ENCODE data around the gene REEP5.
"Not testable (repeated sequence)": the region's sequence is repeated elsewhere in the genome, so short reads cannot be mapped to it uniquely, and the experiment has no call there.

Gene REEP5

DNA sequence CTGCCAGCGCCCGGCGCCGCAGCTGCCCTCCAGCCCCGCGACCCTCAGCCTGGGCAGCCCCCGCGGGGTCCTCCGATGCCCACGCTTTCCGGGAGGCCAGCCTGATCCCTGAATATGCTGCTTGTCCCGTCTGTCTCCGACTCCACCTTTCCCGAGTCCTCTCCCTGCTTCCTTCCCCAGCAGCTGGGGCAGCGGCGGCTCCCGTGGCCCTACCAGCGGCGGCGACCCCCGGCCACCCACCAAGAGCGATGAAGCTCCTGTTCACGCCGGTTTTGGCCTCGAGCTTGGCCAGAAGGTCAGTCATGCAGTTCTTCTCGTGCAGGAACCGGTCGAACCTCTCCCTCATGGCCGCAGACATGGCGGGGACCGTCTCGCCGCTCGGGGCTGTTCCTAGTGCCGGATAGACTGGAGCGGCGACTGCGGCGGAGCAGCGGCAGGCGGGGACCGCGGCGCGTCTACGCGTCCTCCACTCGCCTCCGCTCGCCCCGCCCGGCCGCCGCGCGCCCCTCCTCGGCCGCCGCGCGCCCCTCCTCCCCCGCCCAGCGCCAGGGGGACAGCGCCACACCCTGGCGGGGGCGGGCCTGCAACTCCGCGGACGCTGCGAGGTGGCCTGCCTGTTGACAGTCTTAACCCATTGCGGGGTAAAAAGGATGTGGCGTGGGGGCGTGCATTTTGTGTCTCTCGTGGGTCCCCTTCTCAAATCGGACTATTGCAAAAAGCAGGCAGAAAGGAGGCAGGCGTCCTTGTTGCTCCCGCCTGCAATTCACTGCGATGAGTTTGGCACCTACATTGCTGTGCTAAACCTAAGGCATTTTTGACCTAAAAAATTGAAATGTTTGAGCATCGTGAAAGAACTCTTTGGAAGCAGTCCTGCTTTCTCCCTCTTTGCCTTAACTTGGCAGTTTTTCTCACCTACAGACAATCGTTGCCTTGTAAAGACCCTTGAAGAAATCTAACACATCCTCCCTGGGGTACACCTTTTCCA, at the start of gene REEP5:
TSS of gene REEP5 (minus strand) at position 395 of the 985 bp plus-strand sequence. CDS start at position 358, 37 bp downstream.
- Histone ChIP-seq H3K4me1 (ENCODE audit: control insufficient read depth, insufficient read depth, low read length) (peaks cover 27% of the 10 kb centered on the region), H3K9ac (ENCODE audit: low read length in 2 of 2) (peak within 1 kb of the TSS; percentile 90), H3K27me3 (ENCODE audit: control insufficient read depth in 1 of 2, insufficient read depth in 2 of 2, low read length in 2 of 2) (no peaks in the 10 kb centered on the region), H3K4me3 (ENCODE audit: low read length in 2 of 2) (peak within 1 kb of the TSS; percentile 69 to 92), H3K9me3 (ENCODE audit: control insufficient read depth in 2 of 2, low read length in 2 of 2) (no peaks in the 10 kb centered on the region), H3K27ac (ENCODE audit: low read length) (peak within 1 kb of the TSS; percentile 93), H3K36me3 (ENCODE audit: control insufficient read depth in 2 of 2, insufficient read depth in 2 of 2, low read length in 2 of 2) (peaks cover 7 to 10% of the 10 kb centered on the region in 2 donors)

DNA sequence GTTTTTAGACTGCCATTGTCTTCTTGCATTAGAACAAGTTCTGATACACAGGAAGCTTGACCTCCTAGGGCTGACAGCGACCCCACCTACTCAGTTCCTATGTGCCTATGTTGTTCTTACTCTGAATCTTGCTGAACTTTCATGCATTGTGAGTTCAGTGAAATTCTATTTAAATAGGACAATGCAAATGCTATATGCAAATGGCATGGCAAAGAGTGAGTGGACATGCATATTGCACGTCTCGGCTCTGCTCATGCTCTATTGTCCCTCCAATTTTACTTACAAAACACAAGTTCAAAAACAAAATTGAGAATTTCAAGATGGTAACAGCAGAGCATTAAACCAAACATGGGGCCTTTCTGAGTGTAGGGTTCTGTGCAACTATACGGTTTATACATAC, 49.2 kb upstream of the REEP5 start:
- Histone ChIP-seq H3K36me3 (ENCODE audit: control insufficient read depth in 2 of 2, insufficient read depth in 2 of 2, low read length in 2 of 2) (no peaks in the 10 kb centered on the region), H3K9ac (ENCODE audit: low read length in 2 of 2) (no peak overlapping the region), H3K4me3 (ENCODE audit: low read length in 2 of 2) (no peak overlapping the region), H3K4me1 (ENCODE audit: control insufficient read depth, insufficient read depth, low read length) (peaks cover 7% of the 10 kb centered on the region), H3K27me3 (ENCODE audit: control insufficient read depth in 1 of 2, insufficient read depth in 2 of 2, low read length in 2 of 2) (no peaks in the 10 kb centered on the region), H3K27ac (ENCODE audit: low read length) (no peak overlapping the region), H3K9me3 (ENCODE audit: control insufficient read depth in 2 of 2, low read length in 2 of 2) (no peaks in the 10 kb centered on the region)

DNA sequence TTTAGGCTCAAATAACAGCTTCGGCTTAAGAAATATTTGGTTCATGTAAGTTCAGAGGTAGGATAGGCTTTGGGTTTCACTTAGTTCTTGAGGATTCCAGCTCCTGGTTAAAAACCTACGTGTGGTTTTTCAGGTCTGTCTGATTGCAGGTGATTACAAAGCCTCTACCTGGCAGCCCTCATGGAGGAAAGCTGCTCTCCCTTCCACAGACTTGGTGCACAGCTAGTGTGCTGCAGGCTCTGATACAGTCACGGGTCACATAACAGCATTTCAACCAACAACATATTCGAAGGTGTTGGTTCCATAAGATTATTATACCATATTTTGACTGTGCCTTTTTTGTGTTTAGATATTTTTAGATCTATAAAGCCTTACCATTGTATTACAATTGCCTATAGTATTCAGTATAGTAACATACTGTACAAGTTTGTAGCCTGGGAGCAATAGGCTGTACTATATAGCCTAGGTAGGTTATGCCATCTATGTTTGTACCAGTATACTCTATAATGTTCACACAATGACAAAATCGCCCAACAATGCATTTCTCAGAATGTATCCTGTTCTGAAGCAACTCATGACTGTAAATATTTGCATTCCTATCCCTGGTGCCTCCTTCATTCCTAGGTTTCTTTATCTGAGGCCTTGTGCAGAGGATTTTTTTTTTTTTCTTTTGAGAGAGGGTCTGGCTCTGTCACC, 46.5 kb upstream of the REEP5 start:
- no peak overlapping the region for H3K9ac ChIP-seq (ENCODE audit: low read length in 2 of 2)
- H3K4me3 ChIP-seq (ENCODE audit: low read length in 2 of 2), result no peak overlapping the region
- H3K4me1 ChIP-seq (ENCODE audit: control insufficient read depth, insufficient read depth, low read length), result no peaks in the 10 kb centered on the region
- no peaks in the 10 kb centered on the region for H3K27me3 ChIP-seq (ENCODE audit: control insufficient read depth in 1 of 2, insufficient read depth in 2 of 2, low read length in 2 of 2)
- H3K9me3 ChIP-seq (ENCODE audit: control insufficient read depth in 2 of 2, low read length in 2 of 2), result no peaks in the 10 kb centered on the region
- no peaks in the 10 kb centered on the region for H3K36me3 ChIP-seq (ENCODE audit: control insufficient read depth in 2 of 2, insufficient read depth in 2 of 2, low read length in 2 of 2)
- no peak overlapping the region for H3K27ac ChIP-seq (ENCODE audit: low read length)

DNA sequence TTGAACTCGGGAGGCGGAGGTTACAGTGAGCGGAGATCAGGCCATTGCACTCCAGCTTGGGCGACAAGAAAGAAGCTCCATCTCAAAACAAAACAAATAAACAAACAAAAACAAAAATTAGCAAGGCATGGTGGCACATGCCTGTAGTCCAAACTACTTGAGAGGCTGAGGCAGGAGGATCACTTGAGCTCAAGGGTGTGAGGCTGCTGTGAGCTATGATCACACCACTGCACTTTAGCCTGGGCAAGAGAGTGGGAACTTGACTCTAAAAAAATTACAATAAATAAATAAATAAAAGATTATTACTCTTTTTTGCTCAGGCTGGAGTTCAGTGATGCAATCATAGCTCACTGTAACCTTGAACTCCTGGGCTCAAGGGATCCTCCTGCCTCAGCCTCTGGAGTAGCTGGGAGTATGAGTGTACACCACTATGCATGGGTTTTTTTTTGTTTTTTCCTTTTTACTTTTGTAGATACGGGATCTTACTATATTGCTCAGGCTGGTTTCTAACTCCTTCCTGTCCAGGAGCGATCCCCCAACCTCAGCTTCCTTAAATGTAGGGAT, 45.6 kb upstream of the REEP5 start:
- no peak overlapping the region for H3K4me3 ChIP-seq (ENCODE audit: low read length in 2 of 2)
- no peak overlapping the region for H3K9ac ChIP-seq (ENCODE audit: low read length in 2 of 2)
- no peaks in the 10 kb centered on the region for H3K4me1 ChIP-seq (ENCODE audit: control insufficient read depth, insufficient read depth, low read length)
- no peaks in the 10 kb centered on the region for H3K36me3 ChIP-seq (ENCODE audit: control insufficient read depth in 2 of 2, insufficient read depth in 2 of 2, low read length in 2 of 2)
- H3K9me3 ChIP-seq (ENCODE audit: control insufficient read depth in 2 of 2, low read length in 2 of 2), result no peaks in the 10 kb centered on the region
- no peak overlapping the region for H3K27ac ChIP-seq (ENCODE audit: low read length)
- H3K27me3 ChIP-seq (ENCODE audit: control insufficient read depth in 1 of 2, insufficient read depth in 2 of 2, low read length in 2 of 2), result no peaks in the 10 kb centered on the region

DNA sequence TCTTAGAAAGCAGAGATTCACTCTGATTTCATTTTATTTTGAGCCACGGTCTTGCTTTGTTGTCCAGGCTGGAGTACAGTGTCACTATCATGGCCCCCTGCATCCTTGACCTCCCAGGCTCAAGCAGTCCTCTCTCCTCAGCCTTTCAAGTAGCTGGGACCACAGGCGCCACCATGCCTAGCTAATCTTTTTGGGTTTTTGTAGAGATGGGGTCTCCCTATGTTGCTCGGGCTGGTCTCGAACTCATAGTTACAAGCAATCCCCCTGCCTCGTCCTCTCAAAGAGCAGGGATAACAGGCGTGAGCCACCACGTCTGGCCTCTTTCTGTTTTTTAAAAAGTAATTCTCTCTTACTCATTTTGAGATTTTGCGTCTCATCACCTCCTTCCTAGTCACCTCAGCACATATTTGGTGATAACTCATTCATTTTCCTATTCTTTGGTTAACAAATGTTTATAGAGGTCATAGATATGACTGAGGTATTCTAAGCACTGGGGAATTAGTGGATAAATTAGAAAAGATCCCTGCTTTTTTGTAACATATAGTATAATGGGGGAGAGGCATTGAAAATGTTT, 43.8 kb upstream of the REEP5 start:
- no peak overlapping the region for H3K4me3 ChIP-seq (ENCODE audit: low read length in 2 of 2)
- H3K36me3 ChIP-seq (ENCODE audit: control insufficient read depth in 2 of 2, insufficient read depth in 2 of 2, low read length in 2 of 2), result no peaks in the 10 kb centered on the region
- no peak overlapping the region for H3K9ac ChIP-seq (ENCODE audit: low read length in 2 of 2)
- H3K27ac ChIP-seq (ENCODE audit: low read length), result no peak overlapping the region
- H3K27me3 ChIP-seq (ENCODE audit: control insufficient read depth in 1 of 2, insufficient read depth in 2 of 2, low read length in 2 of 2), result no peaks in the 10 kb centered on the region
- H3K4me1 ChIP-seq (ENCODE audit: control insufficient read depth, insufficient read depth, low read length), result no peaks in the 10 kb centered on the region
- H3K9me3 ChIP-seq (ENCODE audit: control insufficient read depth in 2 of 2, low read length in 2 of 2), result no peaks in the 10 kb centered on the region

DNA sequence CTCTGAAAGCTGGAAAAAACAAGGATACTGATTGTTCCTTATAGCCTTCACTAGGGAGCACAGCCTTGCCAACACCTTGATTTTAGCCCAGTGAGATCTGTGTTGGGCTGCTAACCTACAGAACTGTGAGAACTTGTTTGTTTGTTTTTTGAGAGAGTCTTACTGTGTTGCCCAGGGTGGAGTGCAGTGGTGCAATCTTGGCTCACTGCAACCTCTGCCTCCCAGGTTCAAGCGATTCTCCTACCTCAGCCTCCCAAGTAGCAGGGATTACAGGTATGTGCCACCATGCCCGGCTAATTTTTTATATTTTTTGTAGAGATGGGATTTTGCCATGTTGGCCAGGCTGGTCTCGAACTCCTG, 41.3 kb upstream of the REEP5 start:
- not testable (repeated sequence) for H3K27me3 ChIP-seq (ENCODE audit: control insufficient read depth in 1 of 2, insufficient read depth in 2 of 2, low read length in 2 of 2); H3K27ac ChIP-seq (ENCODE audit: low read length); H3K4me3 ChIP-seq (ENCODE audit: low read length in 2 of 2); H3K9me3 ChIP-seq (ENCODE audit: control insufficient read depth in 2 of 2, low read length in 2 of 2); H3K9ac ChIP-seq (ENCODE audit: low read length in 2 of 2); H3K36me3 ChIP-seq (ENCODE audit: control insufficient read depth in 2 of 2, insufficient read depth in 2 of 2, low read length in 2 of 2)
- peaks cover 16% of the 10 kb centered on the region for H3K4me1 ChIP-seq (ENCODE audit: control insufficient read depth, insufficient read depth, low read length)

DNA sequence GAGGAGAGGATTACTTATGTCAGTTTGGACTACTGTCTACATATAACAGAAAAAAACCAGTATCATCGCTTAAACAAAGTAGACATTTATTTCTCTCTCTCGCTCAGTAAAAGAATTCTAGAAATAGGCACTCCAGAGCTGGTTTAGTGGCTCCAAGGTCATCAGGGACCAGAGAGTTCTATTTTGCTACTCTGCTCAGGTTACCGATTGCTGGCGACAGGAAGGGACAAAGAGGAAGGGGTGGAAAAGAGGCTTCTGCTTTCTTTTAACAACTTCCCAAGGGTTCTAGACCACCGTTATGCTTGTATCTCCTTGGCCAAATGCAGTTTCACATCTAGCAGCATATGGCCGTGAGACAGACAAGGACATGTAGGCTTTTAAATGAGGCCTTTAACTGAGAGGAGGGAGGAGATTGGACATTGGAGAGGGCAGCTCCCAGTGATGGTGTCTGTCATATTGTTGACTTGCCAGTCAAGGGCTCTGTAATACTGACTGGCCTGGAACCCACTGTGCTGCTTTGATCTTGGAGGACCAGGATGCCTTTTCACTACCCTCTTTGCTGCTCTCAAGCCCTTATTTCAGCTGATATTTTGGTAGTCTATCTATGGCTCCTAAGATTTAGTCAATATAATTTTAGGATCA, 39.0 kb upstream of the REEP5 start:
- Histone ChIP-seq H3K4me1 (ENCODE audit: control insufficient read depth, insufficient read depth, low read length) (peaks cover 21% of the 10 kb centered on the region), H3K27me3 (ENCODE audit: control insufficient read depth in 1 of 2, insufficient read depth in 2 of 2, low read length in 2 of 2) (no peaks in the 10 kb centered on the region), H3K9ac (ENCODE audit: low read length in 2 of 2) (no peak overlapping the region), H3K36me3 (ENCODE audit: control insufficient read depth in 2 of 2, insufficient read depth in 2 of 2, low read length in 2 of 2) (no peaks in the 10 kb centered on the region), H3K27ac (ENCODE audit: low read length) (no peak overlapping the region), H3K4me3 (ENCODE audit: low read length in 2 of 2) (no peak overlapping the region), H3K9me3 (ENCODE audit: control insufficient read depth in 2 of 2, low read length in 2 of 2) (no peaks in the 10 kb centered on the region)

DNA sequence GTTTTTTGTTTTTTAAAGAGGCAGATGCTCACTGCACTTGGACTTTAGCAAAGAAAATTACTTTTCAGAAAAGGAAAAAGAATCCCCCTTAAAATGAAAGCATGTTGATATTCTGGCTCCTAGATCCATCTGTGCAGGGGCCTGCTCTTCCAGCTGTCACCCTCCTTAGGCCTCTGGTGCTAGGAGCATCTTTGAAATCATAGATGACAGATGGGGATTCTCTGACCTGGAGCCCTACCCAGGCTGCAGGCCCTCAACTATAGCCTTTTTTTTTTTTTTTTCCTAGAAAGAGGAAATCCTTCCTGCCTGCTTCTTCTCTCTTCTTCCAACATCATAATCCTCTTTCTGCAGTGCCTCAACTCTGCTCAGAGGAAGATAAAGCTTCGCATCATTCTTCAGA, 38.3 kb upstream of the REEP5 start:
- Histone ChIP-seq H3K4me1 (ENCODE audit: control insufficient read depth, insufficient read depth, low read length) (peaks cover 21% of the 10 kb centered on the region), H3K9me3 (ENCODE audit: control insufficient read depth in 2 of 2, low read length in 2 of 2) (no peaks in the 10 kb centered on the region), H3K9ac (ENCODE audit: low read length in 2 of 2) (no peak overlapping the region), H3K27ac (ENCODE audit: low read length) (no peak overlapping the region), H3K36me3 (ENCODE audit: control insufficient read depth in 2 of 2, insufficient read depth in 2 of 2, low read length in 2 of 2) (no peaks in the 10 kb centered on the region), H3K4me3 (ENCODE audit: low read length in 2 of 2) (no peak overlapping the region), H3K27me3 (ENCODE audit: control insufficient read depth in 1 of 2, insufficient read depth in 2 of 2, low read length in 2 of 2) (no peaks in the 10 kb centered on the region)

DNA sequence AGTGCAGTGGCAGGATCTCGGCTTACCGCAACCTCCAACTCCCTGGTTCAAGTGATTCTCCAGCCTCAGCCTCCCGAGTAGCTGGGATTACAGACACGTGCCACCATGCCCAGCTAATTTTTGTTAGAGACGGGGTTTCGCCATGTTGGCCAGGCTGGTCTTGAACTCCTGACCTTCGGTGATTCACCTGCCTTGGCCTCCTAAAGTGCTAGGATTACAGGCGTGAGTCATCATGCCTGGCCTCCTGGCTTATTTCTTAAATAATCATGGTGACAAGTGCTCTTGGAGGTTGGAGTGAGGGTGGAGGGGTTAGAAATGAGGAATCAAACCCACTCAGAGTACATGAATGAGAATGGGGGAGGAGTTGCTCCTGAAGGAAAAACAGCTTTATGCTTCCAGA, 37.8 kb upstream of the REEP5 start:
- not testable (repeated sequence) for H3K9me3 ChIP-seq (ENCODE audit: control insufficient read depth in 2 of 2, low read length in 2 of 2); H3K27ac ChIP-seq (ENCODE audit: low read length); H3K9ac ChIP-seq (ENCODE audit: low read length in 2 of 2); H3K4me3 ChIP-seq (ENCODE audit: low read length in 2 of 2); H3K36me3 ChIP-seq (ENCODE audit: control insufficient read depth in 2 of 2, insufficient read depth in 2 of 2, low read length in 2 of 2); H3K27me3 ChIP-seq (ENCODE audit: control insufficient read depth in 1 of 2, insufficient read depth in 2 of 2, low read length in 2 of 2)
- peaks cover 21% of the 10 kb centered on the region for H3K4me1 ChIP-seq (ENCODE audit: control insufficient read depth, insufficient read depth, low read length)

All from stomach smooth muscle (tissue), 2 donors.